Keratinocyte (primary cell): ENCODE results near the gene SPSB4.

Source experiments
- CTCF ChIP-seq, 3 experiments: IDR thresholded peaks in 1 of 3; conservative IDR thresholded peaks in 1 of 3; optimal IDR thresholded peaks in 1 of 3; 2 replicates in 2 of 3; 3 replicates in 1 of 3; pipeline versions ENCODE3 to v1.5.1; 2011; ENCODE audit warnings: low read length in 3 of 3, mild to moderate bottlenecking in 3 of 3, moderate library complexity in 2 of 3, control low read depth in 1 of 3, inconsistent platforms in 1 of 3; ENCODE audit not compliant: insufficient read depth in 2 of 3; ENCODE audit errors: extremely low read depth in 1 of 3
- EZH2 ChIP-seq: IDR thresholded peaks from one replicate; pipeline ENCODE4 v1.6.1; 2012; ENCODE audit warnings: inconsistent platforms, mild to moderate bottlenecking, low read length, moderate library complexity

GRCh38 chr3:141124715-141125114, 73.6 kb downstream of the SPSB4 start:
- TF ChIP-seq EZH2 (no peak), CTCF (optimal IDR thresholded peaks at IDR 0.05 in 1 of 3, IDR thresholded peaks at IDR 0.05 in 1 of 3, conservative IDR thresholded peaks at IDR 0.05 in 1 of 3; ENCODE audit: extremely low read depth in 1 of 3, insufficient read depth in 2 of 3, low read length in 3 of 3) (no peak)
